ENCODE results near the gene ARSI.

ARSI gene

GRCh38 chr5:150295172-150295634, 7.5 kb downstream of the ARSI start:
- Histone ChIP-seq H3K27me3 (ENCODE audit: control insufficient read depth, insufficient read depth, low read length) (no peaks in the 10 kb centered on the region), H3K9ac (no peak overlapping the region), H3K4me1 (peaks cover 9% of the 10 kb centered on the region), H3K36me3 (ENCODE audit: control insufficient read depth, insufficient read depth, low read length) (no peaks in the 10 kb centered on the region), H2AFZ (peak overlapping the region; percentile 67), H3K27ac (no peak overlapping the region), H3K4me2 (ENCODE audit: low read length) (no peak overlapping the region), H3K9me3 (ENCODE audit: control insufficient read depth, low read length) (no peaks in the 10 kb centered on the region), H3K79me2 (no peaks in the 10 kb centered on the region), H3K4me3 (ENCODE audit: low read depth, low read length) (no peak overlapping the region)
- TF ChIP-seq, protein P1, sequence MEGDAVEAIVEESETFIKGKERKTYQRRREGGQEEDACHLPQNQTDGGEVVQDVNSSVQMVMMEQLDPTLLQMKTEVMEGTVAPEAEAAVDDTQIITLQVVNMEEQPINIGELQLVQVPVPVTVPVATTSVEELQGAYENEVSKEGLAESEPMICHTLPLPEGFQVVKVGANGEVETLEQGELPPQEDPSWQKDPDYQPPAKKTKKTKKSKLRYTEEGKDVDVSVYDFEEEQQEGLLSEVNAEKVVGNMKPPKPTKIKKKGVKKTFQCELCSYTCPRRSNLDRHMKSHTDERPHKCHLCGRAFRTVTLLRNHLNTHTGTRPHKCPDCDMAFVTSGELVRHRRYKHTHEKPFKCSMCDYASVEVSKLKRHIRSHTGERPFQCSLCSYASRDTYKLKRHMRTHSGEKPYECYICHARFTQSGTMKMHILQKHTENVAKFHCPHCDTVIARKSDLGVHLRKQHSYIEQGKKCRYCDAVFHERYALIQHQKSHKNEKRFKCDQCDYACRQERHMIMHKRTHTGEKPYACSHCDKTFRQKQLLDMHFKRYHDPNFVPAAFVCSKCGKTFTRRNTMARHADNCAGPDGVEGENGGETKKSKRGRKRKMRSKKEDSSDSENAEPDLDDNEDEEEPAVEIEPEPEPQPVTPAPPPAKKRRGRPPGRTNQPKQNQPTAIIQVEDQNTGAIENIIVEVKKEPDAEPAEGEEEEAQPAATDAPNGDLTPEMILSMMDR (IDR thresholded peaks at IDR 0.05): no peak

- Histone ChIP-seq H3K4me2 (ENCODE audit: low read length) (no peak overlapping the region), H3K4me3 (ENCODE audit: low read depth, low read length) (no peak overlapping the region), H2AFZ (peak overlapping the region; percentile 67), H3K9me3 (ENCODE audit: control insufficient read depth, low read length) (no peaks in the 10 kb centered on the region), H3K9ac (no peak overlapping the region), H3K36me3 (ENCODE audit: control insufficient read depth, insufficient read depth, low read length) (no peaks in the 10 kb centered on the region), H3K79me2 (no peaks in the 10 kb centered on the region), H3K4me1 (peaks cover 9% of the 10 kb centered on the region), H3K27me3 (ENCODE audit: control insufficient read depth, insufficient read depth, low read length) (no peaks in the 10 kb centered on the region), H3K27ac (no peak overlapping the region)
- TF ChIP-seq, protein P1 (IDR thresholded peaks at IDR 0.05): no peak
These were observed 8.1 kb downstream of the ARSI start for GRCh38 chr5:150294551-150295071.

DNA sequence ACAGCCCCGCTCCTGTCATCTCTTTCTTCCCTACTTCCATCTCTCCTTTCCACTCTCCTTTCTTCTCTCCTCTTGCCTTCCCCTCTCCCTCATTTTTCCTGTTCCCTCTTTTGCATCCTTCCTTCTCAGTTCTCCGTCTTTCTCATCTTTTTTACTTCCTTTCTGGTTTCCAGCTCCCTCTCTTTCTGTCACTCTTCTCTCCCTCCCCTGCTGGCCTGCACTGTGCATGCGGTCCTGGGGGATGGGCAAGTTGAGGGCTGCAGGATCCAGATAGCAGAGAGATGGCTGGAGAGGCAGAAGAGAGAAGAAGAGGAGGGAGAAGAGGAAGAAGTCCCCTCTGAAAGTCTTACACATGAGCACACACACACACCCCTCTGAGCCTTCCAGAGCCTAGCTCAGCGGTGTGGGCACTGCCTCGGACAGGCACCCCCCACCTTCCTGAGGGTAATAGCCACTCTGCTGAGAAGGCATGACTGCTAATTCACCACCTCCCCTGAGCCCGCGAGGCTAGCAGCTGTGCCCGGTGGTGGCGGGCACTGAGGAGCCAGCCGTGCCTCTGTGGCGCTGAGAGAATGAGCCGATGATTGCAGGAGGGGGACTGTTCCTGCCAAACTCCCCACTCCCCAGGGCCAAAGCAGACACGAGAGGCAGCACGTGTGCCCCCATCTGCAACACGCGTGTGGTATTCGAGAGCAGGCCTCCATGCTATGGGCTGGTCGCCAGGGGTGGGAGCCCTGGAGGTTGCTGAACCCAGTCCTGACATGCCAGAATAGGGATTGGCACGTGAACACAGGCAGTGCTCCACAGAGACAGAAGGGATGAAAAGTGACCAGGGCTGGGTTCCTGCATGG, 9.4 kb downstream of the ARSI start:
- Histone ChIP-seq H3K27ac (no peak overlapping the region), H3K4me2 (ENCODE audit: low read length) (no peak overlapping the region), H2AFZ (no peak overlapping the region), H3K9me3 (ENCODE audit: control insufficient read depth, low read length) (no peaks in the 10 kb centered on the region), H3K27me3 (ENCODE audit: control insufficient read depth, insufficient read depth, low read length) (no peaks in the 10 kb centered on the region), H3K9ac (no peak overlapping the region), H3K79me2 (no peaks in the 10 kb centered on the region), H3K36me3 (ENCODE audit: control insufficient read depth, insufficient read depth, low read length) (no peaks in the 10 kb centered on the region), H3K4me3 (ENCODE audit: low read depth, low read length) (no peak overlapping the region), H3K4me1 (peaks cover 9% of the 10 kb centered on the region)
- TF ChIP-seq, protein P1 (IDR thresholded peaks at IDR 0.05): no peak

GRCh38 chr5:150291388-150292385, 11.0 kb downstream of the ARSI start:
- H3K4me1 ChIP-seq: peaks cover 9% of the 10 kb centered on the region
- H3K27ac ChIP-seq: no peak overlapping the region
- H3K4me3 ChIP-seq (ENCODE audit: low read depth, low read length): no peak overlapping the region
- no peak overlapping the region for H2AFZ ChIP-seq
- H3K27me3 ChIP-seq (ENCODE audit: control insufficient read depth, insufficient read depth, low read length): no peaks in the 10 kb centered on the region
- H3K4me2 ChIP-seq (ENCODE audit: low read length): no peak overlapping the region
- H3K9me3 ChIP-seq (ENCODE audit: control insufficient read depth, low read length): no peaks in the 10 kb centered on the region
- no peak overlapping the region for H3K9ac ChIP-seq
- H3K79me2 ChIP-seq: no peaks in the 10 kb centered on the region
- TF ChIP-seq, protein P1 (IDR thresholded peaks at IDR 0.05): no peak
- no peaks in the 10 kb centered on the region for H3K36me3 ChIP-seq (ENCODE audit: control insufficient read depth, insufficient read depth, low read length)

Measured in parathyroid adenoma (tissue), 2 donors.